ENCODE measurements around the gene FGF12. TPM values are rescaled to one million over a fixed set of nuclear protein-coding genes. Genes with fewer than 3 reads are reported as not detected.

FGF12 gene
- total and polyA plus RNA-seq, 2 of the 13 experiments (the other 11 are each of a cell fraction or from before 2014, with no cell fraction given) = 0.07 TPM; not detected in 1

DNA sequence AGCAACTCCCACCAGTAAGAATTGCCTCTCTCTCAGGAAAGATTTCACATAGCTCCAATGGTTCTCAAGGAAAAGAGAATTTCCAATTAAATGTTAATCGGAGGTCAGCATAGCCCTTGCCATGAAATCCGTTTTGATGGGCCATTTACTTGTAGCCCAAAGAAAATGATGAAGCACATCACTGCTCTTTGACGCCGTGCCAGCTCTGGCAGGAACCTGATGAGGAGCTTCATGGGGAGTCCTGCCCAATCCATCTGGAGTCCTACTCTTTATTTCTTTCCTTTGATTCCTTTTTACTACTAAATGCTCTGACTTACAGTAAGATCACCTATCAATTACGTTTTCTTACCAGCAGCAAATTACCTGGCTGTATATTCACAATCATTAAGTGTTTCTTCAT lies 84.7 kb downstream of the FGF12 start (continued):
- TF ChIP-seq, protein P1, sequence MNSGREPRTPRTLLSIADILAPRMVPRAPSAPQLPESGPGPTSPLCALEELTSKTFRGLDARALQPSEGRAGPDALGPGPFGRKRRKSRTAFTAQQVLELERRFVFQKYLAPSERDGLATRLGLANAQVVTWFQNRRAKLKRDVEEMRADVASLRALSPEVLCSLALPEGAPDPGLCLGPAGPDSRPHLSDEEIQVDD (CRISPR knock-in tag; IDR thresholded peaks at IDR 0.05; ENCODE audit: borderline replicate concordance) = no peak
- no peak for TF ChIP-seq KAT7 (CRISPR knock-in tag; IDR thresholded peaks at IDR 0.05; ENCODE audit: borderline replicate concordance)
- TF ChIP-seq ARNT2 (CRISPR knock-in tag; IDR thresholded peaks at IDR 0.05; ENCODE audit: low read depth) = no peak
- TF ChIP-seq KDM3A (CRISPR knock-in tag; IDR thresholded peaks at IDR 0.05; ENCODE audit: low read depth) = no peak
- TF ChIP-seq, protein P2, sequence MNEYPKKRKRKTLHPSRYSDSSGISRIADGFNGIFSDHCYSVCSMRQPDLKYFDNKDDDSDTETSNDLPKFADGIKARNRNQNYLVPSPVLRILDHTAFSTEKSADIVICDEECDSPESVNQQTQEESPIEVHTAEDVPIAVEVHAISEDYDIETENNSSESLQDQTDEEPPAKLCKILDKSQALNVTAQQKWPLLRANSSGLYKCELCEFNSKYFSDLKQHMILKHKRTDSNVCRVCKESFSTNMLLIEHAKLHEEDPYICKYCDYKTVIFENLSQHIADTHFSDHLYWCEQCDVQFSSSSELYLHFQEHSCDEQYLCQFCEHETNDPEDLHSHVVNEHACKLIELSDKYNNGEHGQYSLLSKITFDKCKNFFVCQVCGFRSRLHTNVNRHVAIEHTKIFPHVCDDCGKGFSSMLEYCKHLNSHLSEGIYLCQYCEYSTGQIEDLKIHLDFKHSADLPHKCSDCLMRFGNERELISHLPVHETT (CRISPR knock-in tag; conservative IDR thresholded peaks at IDR 0.05) = no peak

GRCh38 chr3:192641919-192642318 lies 85.4 kb downstream of the FGF12 start:
- Histone ChIP-seq H3K4me3 (replicated peaks in 1 of 3; ENCODE audit: insufficient read depth in 1 of 3, low read depth in 2 of 3, low read length in 3 of 3) (no peak overlapping the region), H3K9ac (ENCODE audit: insufficient read depth, low read depth, low read length) (no peak overlapping the region), H3K4me2 (ENCODE audit: low read depth, low read length) (no peak overlapping the region), H3K27ac (ENCODE audit: extremely low read length, insufficient read depth, low read length) (no peak overlapping the region), H3K79me2 (ENCODE audit: insufficient read depth, low read length) (no peaks in the 10 kb centered on the region), H3K27me3 (ENCODE audit: control insufficient read depth in 1 of 2, insufficient read depth in 2 of 2, low read length in 2 of 2) (no peaks in the 10 kb centered on the region), H2AFZ (ENCODE audit: low read length) (no peak overlapping the region), H3K36me3 (replicated peaks in 1 of 2; ENCODE audit: control insufficient read depth in 1 of 2, insufficient read depth in 2 of 2, low read length in 2 of 2) (no peaks in the 10 kb centered on the region), H3K9me3 (ENCODE audit: low read length) (no peaks in the 10 kb centered on the region), H4K20me1 (ENCODE audit: insufficient read depth, low read length) (no peaks in the 10 kb centered on the region), H3K4me1 (ENCODE audit: insufficient read depth, low read length) (no peaks in the 10 kb centered on the region)
- BruUV-seq (replicated peaks) = no TSS peak
- CTCF ChIA-PET (ENCODE audit: low intra/inter-chr PET ratio, low total read pairs) = no interaction called here
- TF ChIP-seq DPF2 (CRISPR knock-in tag; IDR thresholded peaks at IDR 0.05; ENCODE audit: borderline replicate concordance, low read depth) (no peak), ZFP1 (CRISPR knock-in tag; IDR thresholded peaks at IDR 0.05) (no peak), SNAPC5 (CRISPR knock-in tag; IDR thresholded peaks at IDR 0.05; ENCODE audit: borderline replicate concordance) (no peak), PLSCR1 (CRISPR knock-in tag; IDR thresholded peaks at IDR 0.05; ENCODE audit: borderline replicate concordance) (no peak)
- intact Hi-C loops (cut with micrococcal nuclease; ENCODE audit: unreplicated experiment) = no loop called here
- POLR2A ChIA-PET = no interaction called here
- FAIRE-seq (no peak), ATAC-seq (no peak), DNase-seq (ENCODE audit: low spot score) (no peak)
- in situ Hi-C loops (cut with HindIII; ENCODE audit: extremely low pct_ligation_motif_present, low pct_unique_long_range_greater_than_20kb) = no loop called here
- 16% methylated on average over 6 of the region's 6 CpGs for WGBS (ENCODE audit: low lambda C conversion rate)

Measured in HepG2 (cell line).